ENCODE data around the gene ZNF26. TPM values are rescaled to one million over a fixed set of nuclear protein-coding genes. Genes with fewer than 3 reads are reported as not detected.
A peak's percentile ranks its signal among the peaks of the same experiment; 100 is the strongest.
"Not testable (repeated sequence)": the region's sequence is repeated elsewhere in the genome, so short reads cannot be mapped to it uniquely, and the experiment has no call there.

Gene ZNF26
- total RNA-seq, 1 donor from 2014 or later = 18.3 TPM

- Mint-ChIP-seq H3K4me1 (no peaks in the 10 kb centered on the region), H3K36me3 (ENCODE audit: low read depth) (peaks cover 25% of the 10 kb centered on the region), H3K9me3 (peaks cover 16% of the 10 kb centered on the region), H3K27me3 (no peaks in the 10 kb centered on the region), H3K4me3 (no peak overlapping the region), H3K27ac (no peak overlapping the region)
- intact Hi-C loops (cut with micrococcal nuclease) = no loop called here
- DNase-seq = no peak
These were observed 18.4 kb upstream of the ZNF26 start for GRCh38 chr12:132967736-132968135.

GRCh38 chr12:132972374-132972773, 13.8 kb upstream of the ZNF26 start:
- Mint-ChIP-seq H3K4me3 (no peak overlapping the region), H3K36me3 (ENCODE audit: low read depth) (peaks cover 3% of the 10 kb centered on the region), H3K9me3 (peaks cover 27% of the 10 kb centered on the region), H3K27ac (no peak overlapping the region), H3K4me1 (no peaks in the 10 kb centered on the region), H3K27me3 (no peaks in the 10 kb centered on the region)
- DNase-seq = no peak
- intact Hi-C loops (cut with micrococcal nuclease) = no loop called here

GRCh38 chr12:132976870-132977269, 9.3 kb upstream of the ZNF26 start:
- peaks cover 44% of the 10 kb centered on the region for H3K9me3 Mint-ChIP-seq
- not testable (repeated sequence) for H3K36me3 Mint-ChIP-seq (ENCODE audit: low read depth); H3K4me3 Mint-ChIP-seq

GRCh38 chr12:132986885-132987225, 688 bp downstream of the ZNF26 start:
- H3K27me3 Mint-ChIP-seq = no peaks in the 10 kb centered on the region
- H3K9me3 Mint-ChIP-seq = peaks cover 33% of the 10 kb centered on the region
- intact Hi-C loops (cut with micrococcal nuclease) = loop anchor here (1.0 kb wide), 7 partner anchors 31 to 194 kb away; partner anchors contain the start of genes CHFR, ZNF10, ZNF140 and ZNF268
- H3K4me1 Mint-ChIP-seq = peaks cover 21% of the 10 kb centered on the region
- H3K4me3 Mint-ChIP-seq = peak overlapping the region; percentile 86
- H3K36me3 Mint-ChIP-seq (ENCODE audit: low read depth) = peaks cover 63% of the 10 kb centered on the region
- DNase-seq = no peak
- peak overlapping the region; percentile 95 for H3K27ac Mint-ChIP-seq

More at GRCh38 chr12:132976870-132977269, 9.3 kb upstream of the ZNF26 start:
- H3K4me1 Mint-ChIP-seq; H3K27ac Mint-ChIP-seq; intact Hi-C loops (cut with micrococcal nuclease); H3K27me3 Mint-ChIP-seq: not testable (repeated sequence)
- DNase-seq = peak; percentile 73

GRCh38 chr12:132998741-132999140, 12.6 kb downstream of the ZNF26 start:
- no peaks in the 10 kb centered on the region for H3K27me3 Mint-ChIP-seq
- H3K27ac Mint-ChIP-seq = no peak overlapping the region
- DNase-seq = no peak
- no peak overlapping the region for H3K4me3 Mint-ChIP-seq
- H3K9me3 Mint-ChIP-seq = peaks cover 20% of the 10 kb centered on the region
- peaks cover 81% of the 10 kb centered on the region for H3K36me3 Mint-ChIP-seq (ENCODE audit: low read depth)
- no peaks in the 10 kb centered on the region for H3K4me1 Mint-ChIP-seq
- intact Hi-C loops (cut with micrococcal nuclease) = no loop called here

- H3K9me3 Mint-ChIP-seq = peaks cover 22% of the 10 kb centered on the region
- H3K27me3 Mint-ChIP-seq = no peaks in the 10 kb centered on the region
- intact Hi-C loops (cut with micrococcal nuclease) = no loop called here
- no peak for DNase-seq
- no peak overlapping the region for H3K4me3 Mint-ChIP-seq
- peaks cover 93% of the 10 kb centered on the region for H3K36me3 Mint-ChIP-seq (ENCODE audit: low read depth)
- H3K4me1 Mint-ChIP-seq = no peaks in the 10 kb centered on the region
- H3K27ac Mint-ChIP-seq = no peak overlapping the region
These were observed 24.6 kb downstream of the ZNF26 start for GRCh38 chr12:133010657-133011297.

GRCh38 chr12:133023566-133023965, 37.4 kb downstream of the ZNF26 start:
- H3K27ac Mint-ChIP-seq = no peak overlapping the region
- peaks cover 44% of the 10 kb centered on the region for H3K9me3 Mint-ChIP-seq
- no peak for DNase-seq
- H3K4me3 Mint-ChIP-seq = no peak overlapping the region
- no peaks in the 10 kb centered on the region for H3K27me3 Mint-ChIP-seq
- peaks cover 27% of the 10 kb centered on the region for H3K36me3 Mint-ChIP-seq (ENCODE audit: low read depth)
- no peaks in the 10 kb centered on the region for H3K4me1 Mint-ChIP-seq
- intact Hi-C loops (cut with micrococcal nuclease) = no loop called here

- Mint-ChIP-seq H3K27ac (no peak overlapping the region), H3K9me3 (peaks cover 28% of the 10 kb centered on the region), H3K27me3 (no peaks in the 10 kb centered on the region), H3K4me3 (no peak overlapping the region), H3K4me1 (no peaks in the 10 kb centered on the region), H3K36me3 (ENCODE audit: low read depth) (peaks cover 12% of the 10 kb centered on the region)
- DNase-seq = no peak
- intact Hi-C loops (cut with micrococcal nuclease) = no loop called here
These were observed 40.8 kb downstream of the ZNF26 start for GRCh38 chr12:133026996-133027395.

- Mint-ChIP-seq H3K36me3 (ENCODE audit: low read depth) (peaks cover 48% of the 10 kb centered on the region), H3K4me1 (peaks cover 11% of the 10 kb centered on the region), H3K9me3 (peaks cover 28% of the 10 kb centered on the region), H3K27ac (peak within 1 kb of the TSS; percentile 99), H3K4me3 (peak within 1 kb of the TSS; percentile 94), H3K27me3 (peaks cover 3% of the 10 kb centered on the region)
- intact Hi-C loops (cut with micrococcal nuclease) = loop anchor here (1.0 to 2.0 kb wide), 8 partner anchors 43 to 209 kb away; partner anchors contain the start of genes CHFR, GOLGA3, ZNF10 and ZNF140
- peak; percentile 99 for DNase-seq
These were observed 51.2 kb downstream of the ZNF26 start, which contains the start of gene ZNF84 for GRCh38 chr12:133037207-133038005. ZNF84 (plus strand) TSS chr12:133037509; CDS start chr12:133041468, 3,959 bp downstream.

GRCh38 chr12:133038118-133038709, 52.0 kb downstream of the ZNF26 start:
- no peak for DNase-seq
- H3K9me3 Mint-ChIP-seq = peaks cover 28% of the 10 kb centered on the region
- peaks cover 11% of the 10 kb centered on the region for H3K4me1 Mint-ChIP-seq
- H3K27ac Mint-ChIP-seq = peak overlapping the region; percentile 99
- peaks cover 3% of the 10 kb centered on the region for H3K27me3 Mint-ChIP-seq
- peak overlapping the region; percentile 94 for H3K4me3 Mint-ChIP-seq
- H3K36me3 Mint-ChIP-seq (ENCODE audit: low read depth) = peaks cover 56% of the 10 kb centered on the region
- intact Hi-C loops (cut with micrococcal nuclease) = no loop called here

GRCh38 chr12:133046698-133047097, 60.5 kb downstream of the ZNF26 start:
- H3K4me3 Mint-ChIP-seq = no peak overlapping the region
- H3K36me3 Mint-ChIP-seq (ENCODE audit: low read depth) = peaks cover 94% of the 10 kb centered on the region
- no peak for DNase-seq
- H3K9me3 Mint-ChIP-seq = peaks cover 39% of the 10 kb centered on the region
- no peak overlapping the region for H3K27ac Mint-ChIP-seq
- no peaks in the 10 kb centered on the region for H3K27me3 Mint-ChIP-seq
- intact Hi-C loops (cut with micrococcal nuclease) = no loop called here
- no peaks in the 10 kb centered on the region for H3K4me1 Mint-ChIP-seq

GRCh38 chr12:133057446-133057845, 71.3 kb downstream of the ZNF26 start:
- Mint-ChIP-seq H3K27me3 (no peaks in the 10 kb centered on the region), H3K4me1 (no peaks in the 10 kb centered on the region), H3K27ac (peak overlapping the region; percentile 16), H3K4me3 (no peak overlapping the region), H3K36me3 (ENCODE audit: low read depth) (peaks cover 57% of the 10 kb centered on the region), H3K9me3 (peaks cover 13% of the 10 kb centered on the region)
- intact Hi-C loops (cut with micrococcal nuclease) = no loop called here
- DNase-seq = no peak

- peaks cover 7% of the 10 kb centered on the region for H3K9me3 Mint-ChIP-seq
- no peak overlapping the region for H3K27ac Mint-ChIP-seq
- no peak overlapping the region for H3K4me3 Mint-ChIP-seq
- peaks cover 54% of the 10 kb centered on the region for H3K36me3 Mint-ChIP-seq (ENCODE audit: low read depth)
- no peak for DNase-seq
- intact Hi-C loops (cut with micrococcal nuclease) = no loop called here
- H3K4me1 Mint-ChIP-seq = no peaks in the 10 kb centered on the region
- H3K27me3 Mint-ChIP-seq = no peaks in the 10 kb centered on the region
These were observed 72.3 kb downstream of the ZNF26 start for GRCh38 chr12:133058203-133059113.
